T-helper 22 cell (primary cell): ENCODE results near the gene NAIP.
"Not testable (repeated sequence)": the region's sequence is repeated elsewhere in the genome, so short reads cannot be mapped to it uniquely, and the experiment has no call there.

Experiments
- DNase-seq: peaks from one replicate; pipeline ENCODE4 v3.0.0-alpha.2; 2020; ENCODE audit warnings: low read depth

The NAIP gene

GRCh38 chr5:71025289-71025953, at the start of gene NAIP:
TSS of gene NAIP (minus strand) at chr5:71025339. CDS start at chr5:71012915, 12,424 bp downstream.
- not testable (repeated sequence) for DNase-seq

GRCh38 chr5:71067262-71067928, 42.3 kb upstream of the NAIP start, which contains the start of gene GTF2H2:
TSS of gene GTF2H2 (minus strand) at chr5:71067676. CDS start at chr5:71062763, 4,913 bp downstream.
- DNase-seq = not testable (repeated sequence)

GRCh38 chr5:71061322-71061721, 36.2 kb upstream of the NAIP start:
- DNase-seq = not testable (repeated sequence)

GRCh38 chr5:71059426-71059825, 34.3 kb upstream of the NAIP start:
- not testable (repeated sequence) for DNase-seq

GRCh38 chr5:71044808-71045207, 19.7 kb upstream of the NAIP start:
- DNase-seq = not testable (repeated sequence)

- not testable (repeated sequence) for DNase-seq
These were observed 19.0 kb upstream of the NAIP start for GRCh38 chr5:71044128-71044527.

GRCh38 chr5:71031046-71031776, 6.1 kb upstream of the NAIP start:
- DNase-seq = not testable (repeated sequence)

- not testable (repeated sequence) for DNase-seq
These were observed 4.5 kb downstream of the NAIP start for GRCh38 chr5:71020643-71021042.

- not testable (repeated sequence) for DNase-seq
These were observed 6.6 kb downstream of the NAIP start for GRCh38 chr5:71018376-71019005.

- DNase-seq = no peak
These were observed 11.0 kb downstream of the NAIP start for GRCh38 chr5:71014176-71014575.

GRCh38 chr5:71013575-71013974, 11.6 kb downstream of the NAIP start:
- no peak for DNase-seq

- DNase-seq = no peak
These were observed 13.8 kb downstream of the NAIP start for GRCh38 chr5:71011194-71011792.

- not testable (repeated sequence) for DNase-seq
These were observed 18.2 kb downstream of the NAIP start for GRCh38 chr5:71006983-71007382.

- DNase-seq = not testable (repeated sequence)
These were observed 40.3 kb downstream of the NAIP start for GRCh38 chr5:70984882-70985281.

- DNase-seq = not testable (repeated sequence)
These were observed 57.9 kb downstream of the NAIP start for GRCh38 chr5:70967220-70967619.

- DNase-seq = not testable (repeated sequence)
These were observed 60.6 kb downstream of the NAIP start for GRCh38 chr5:70964531-70964930.

GRCh38 chr5:70953068-70953467, 72.1 kb downstream of the NAIP start:
- DNase-seq = not testable (repeated sequence)

- not testable (repeated sequence) for DNase-seq
These were observed 92.6 kb downstream of the NAIP start for GRCh38 chr5:70932560-70932959.

- not testable (repeated sequence) for DNase-seq
These were observed 93.3 kb downstream of the NAIP start for GRCh38 chr5:70931709-70932368.

GRCh38 chr5:70925211-70925562, 100.0 kb downstream of the NAIP start:
- not testable (repeated sequence) for DNase-seq
